ENCODE results near the gene SERPINE3.

SERPINE3 gene

GRCh38 chr13:51329606-51330005 is 9.9 kb upstream of the SERPINE3 start:
- DNase-seq, result no peak

GRCh38 chr13:51330791-51331190 is 8.7 kb upstream of the SERPINE3 start:
- no peak for DNase-seq

- no peak for DNase-seq
Observed at GRCh38 chr13:51331354-51331861, 8.1 kb upstream of the SERPINE3 start.

GRCh38 chr13:51332566-51333361 is 6.7 kb upstream of the SERPINE3 start:
- DNase-seq, result no peak

- no peak for DNase-seq
Observed at GRCh38 chr13:51333421-51333820, 6.1 kb upstream of the SERPINE3 start.

- DNase-seq, result no peak
Observed at GRCh38 chr13:51333826-51334225, 5.7 kb upstream of the SERPINE3 start.

- no peak for DNase-seq
Observed at GRCh38 chr13:51336746-51337145, 2.7 kb upstream of the SERPINE3 start.

- no peak for DNase-seq
Observed at GRCh38 chr13:51339952-51340732, 651 bp downstream of the SERPINE3 start.

- no peak for DNase-seq
Observed at GRCh38 chr13:51341232-51341631, 1.7 kb downstream of the SERPINE3 start.

- no peak for DNase-seq
Observed at GRCh38 chr13:51341791-51342190, 2.3 kb downstream of the SERPINE3 start.

GRCh38 chr13:51342706-51343105 is 3.2 kb downstream of the SERPINE3 start:
- DNase-seq, result no peak

- no peak for DNase-seq
Observed at GRCh38 chr13:51343475-51343874, 4.0 kb downstream of the SERPINE3 start.

GRCh38 chr13:51346397-51346796 is 6.9 kb downstream of the SERPINE3 start:
- DNase-seq, result no peak

- no peak for DNase-seq
Observed at GRCh38 chr13:51347099-51347498, 7.6 kb downstream of the SERPINE3 start.

- no peak for DNase-seq
Observed at GRCh38 chr13:51348069-51348967, 8.8 kb downstream of the SERPINE3 start.

GRCh38 chr13:51349016-51349415 is 9.5 kb downstream of the SERPINE3 start:
- DNase-seq, result no peak

GRCh38 chr13:51355217-51355616 is 15.7 kb downstream of the SERPINE3 start:
- no peak for DNase-seq

- DNase-seq, result no peak
Observed at GRCh38 chr13:51357928-51358595, 18.6 kb downstream of the SERPINE3 start.

- no peak for DNase-seq
Observed at GRCh38 chr13:51359352-51359751, 19.9 kb downstream of the SERPINE3 start.

GRCh38 chr13:51360489-51360888 is 21.0 kb downstream of the SERPINE3 start:
- DNase-seq, result no peak

- no peak for DNase-seq
Observed at GRCh38 chr13:51361106-51361505, 21.6 kb downstream of the SERPINE3 start.

GRCh38 chr13:51363625-51364024 is 24.1 kb downstream of the SERPINE3 start:
- DNase-seq, result no peak
